ENCODE data around the gene TIMM10. TPM values are rescaled to one million over a fixed set of nuclear protein-coding genes. Genes with fewer than 3 reads are reported as not detected.

The TIMM10 gene
- polyA plus RNA-seq, 3 donors, result 30.4 to 62.1 (median 58.3) TPM

GRCh38 chr11:57491371-57492061 lies 39.0 kb downstream of the TIMM10 start:
- Histone ChIP-seq H3K79me2 (ENCODE audit: insufficient read depth, low read length) (no peaks in the 10 kb centered on the region), H3K27me3 (ENCODE audit: control insufficient read depth in 2 of 2, insufficient read depth in 2 of 2, low read length in 2 of 2) (no peaks in the 10 kb centered on the region), H3K4me1 (ENCODE audit: control insufficient read depth in 1 of 2, insufficient read depth in 2 of 2, low read length in 2 of 2) (no peaks in the 10 kb centered on the region), H3K27ac (ENCODE audit: low read depth in 1 of 2, low read length in 2 of 2) (no peak overlapping the region), H3K9ac (ENCODE audit: insufficient read depth, low read length, poor library complexity, severe bottlenecking) (no peak overlapping the region), H3K4me3 (replicated peaks in 1 of 3; ENCODE audit: low read depth in 2 of 3, low read length in 3 of 3) (no peak overlapping the region), H3K9me3 (replicated peaks in 1 of 2; ENCODE audit: control insufficient read depth in 1 of 2, insufficient read depth in 1 of 2, low read length in 2 of 2) (no peaks in the 10 kb centered on the region), H2AFZ (ENCODE audit: insufficient read depth, low read depth, low read length, poor library complexity, severe bottlenecking) (no peak overlapping the region), H3K4me2 (replicated peaks; ENCODE audit: extremely low read depth, low read length, poor library complexity, severe bottlenecking) (no peak overlapping the region), H3K36me3 (replicated peaks in 1 of 2; ENCODE audit: control insufficient read depth in 1 of 2, insufficient read depth in 2 of 2, low read length in 2 of 2) (peaks cover 11 to 46% of the 10 kb centered on the region in 2 donors), H4K20me1 (ENCODE audit: insufficient read depth, low read length) (no peaks in the 10 kb centered on the region)
- DNase-seq, result peak in 2 of 3 donors; percentile 41 to 55
- WGBS (ENCODE audit: insufficient coverage), result 87% methylated on average over 6 of the region's 11 CpGs
- Mint-ChIP-seq H3K9me3 (peaks cover 0 to 2% (median 0%) of the 10 kb centered on the region in 7 donors), H3K36me3 (peaks cover 48 to 51% of the 10 kb centered on the region in 2 donors), H3K27me3 (ENCODE audit: low read depth in 3 of 3) (peaks cover 0 to 1% (median 0%) of the 10 kb centered on the region in 3 donors), H3K4me1 (no peaks in the 10 kb centered on the region), H3K4me3 (no peak overlapping the region), H3K27ac (peak overlapping the region in 1 of 7 donors; percentile 51)
- peak; percentile 76 for TF ChIP-seq CTCF (IDR thresholded peaks at IDR 0.05)
- intact Hi-C loops (cut with micrococcal nuclease), result loop anchor here in 1 of 2 donors (5.0 kb wide), 1 partner anchor 36 kb away; no protein-coding TSS in a partner anchor

- WGBS (ENCODE audit: insufficient coverage), result 100% methylated on average over 3 of the region's 9 CpGs
- Histone ChIP-seq H3K4me3 (replicated peaks in 1 of 3; ENCODE audit: low read depth in 2 of 3, low read length in 3 of 3) (no peak overlapping the region), H4K20me1 (ENCODE audit: insufficient read depth, low read length) (no peaks in the 10 kb centered on the region), H3K9ac (ENCODE audit: insufficient read depth, low read length, poor library complexity, severe bottlenecking) (no peak overlapping the region), H3K27me3 (ENCODE audit: control insufficient read depth in 2 of 2, insufficient read depth in 2 of 2, low read length in 2 of 2) (no peaks in the 10 kb centered on the region), H2AFZ (ENCODE audit: insufficient read depth, low read depth, low read length, poor library complexity, severe bottlenecking) (no peak overlapping the region), H3K9me3 (replicated peaks in 1 of 2; ENCODE audit: control insufficient read depth in 1 of 2, insufficient read depth in 1 of 2, low read length in 2 of 2) (no peaks in the 10 kb centered on the region), H3K4me2 (replicated peaks; ENCODE audit: extremely low read depth, low read length, poor library complexity, severe bottlenecking) (no peak overlapping the region), H3K36me3 (replicated peaks in 1 of 2; ENCODE audit: control insufficient read depth in 1 of 2, insufficient read depth in 2 of 2, low read length in 2 of 2) (peaks cover 11 to 43% of the 10 kb centered on the region in 2 donors), H3K4me1 (ENCODE audit: control insufficient read depth in 1 of 2, insufficient read depth in 2 of 2, low read length in 2 of 2) (peaks cover 7% of the 10 kb centered on the region in 2 donors), H3K79me2 (ENCODE audit: insufficient read depth, low read length) (no peaks in the 10 kb centered on the region), H3K27ac (ENCODE audit: low read depth in 1 of 2, low read length in 2 of 2) (no peak overlapping the region)
- peak overlapping the region in 3 of 7 donors; percentile 4 to 56 (median 4) for H3K27ac Mint-ChIP-seq
- no peak for DNase-seq
- H3K36me3 Mint-ChIP-seq, result peaks cover 39 to 45% of the 10 kb centered on the region in 2 donors
- H3K27me3 Mint-ChIP-seq (ENCODE audit: low read depth in 3 of 3), result no peaks in the 10 kb centered on the region
- intact Hi-C loops (cut with micrococcal nuclease), result loop anchor here in 1 of 2 donors (5.0 kb wide), 1 partner anchor 37 kb away; no protein-coding TSS in a partner anchor
- peaks cover 0 to 2% (median 0%) of the 10 kb centered on the region in 7 donors for H3K9me3 Mint-ChIP-seq
- H3K4me3 Mint-ChIP-seq, result no peak overlapping the region
- no peak for TF ChIP-seq CTCF (IDR thresholded peaks at IDR 0.05)
- H3K4me1 Mint-ChIP-seq, result peaks cover 6% of the 10 kb centered on the region
Observed at GRCh38 chr11:57490456-57491248, 39.9 kb downstream of the TIMM10 start.
